ENCODE results near the gene EVL. TPM values are rescaled to one million over a fixed set of nuclear protein-coding genes. Genes with fewer than 3 reads are reported as not detected.

Gene EVL
- total RNA-seq, 2 experiments from 2014 or later = 206 to 298 TPM

GRCh38 chr14:100191584-100192249 is 126.5 kb downstream of the EVL start:
- ChIA-PET POLR2A (interaction anchor here (0.7 to 1.5 kb wide), 4 partner anchors 18 to 210 kb away, joined by 3 to 4 read pairs (median 3); no protein-coding TSS in a partner anchor), CTCF (ENCODE audit: unreplicated experiment) (interaction anchor here (0.6 to 1.5 kb wide), 3 partner anchors 104 to 134 kb away, joined by 4 to 5 read pairs (median 4); partner anchors contain the start of gene EVL)
- Histone ChIP-seq H4K20me1 (ENCODE audit: insufficient read depth, low read length) (no peaks in the 10 kb centered on the region), H3K9me2 (ENCODE audit: insufficient read depth, low read length) (no peaks in the 10 kb centered on the region), H2AFZ (ENCODE audit: low read length) (peak overlapping the region; percentile 87; the same call in 1 of the 2 replicates), H3K9me3 (ENCODE audit: low read length) (no peaks in the 10 kb centered on the region), H3K4me2 (ENCODE audit: low read length) (peak overlapping the region; percentile 90), H3K4me3 (ENCODE audit: low read depth, low read length, poor library complexity, severe bottlenecking) (peak overlapping the region; percentile 65), H3K36me3 (ENCODE audit: insufficient read depth, low read length) (no peaks in the 10 kb centered on the region), H3K4me1 (ENCODE audit: insufficient read depth, low read length, poor library complexity, severe bottlenecking) (peaks cover 17% of the 10 kb centered on the region), H3K27ac (ENCODE audit: low read depth, low read length, poor library complexity, severe bottlenecking) (no peak overlapping the region), H3K79me2 (ENCODE audit: insufficient read depth, low read depth, low read length) (no peaks in the 10 kb centered on the region)
- intact Hi-C loops (cut with micrococcal nuclease; ENCODE audit: unreplicated experiment) = loop anchor here (2.0 kb wide), 4 partner anchors 23 to 135 kb away; partner anchors contain the start of gene EVL
- no TSS peak for BruUV-seq (replicated peaks)
- no peak for DNase-seq (ENCODE audit: low spot score)
- TF ChIP-seq CTCF (conservative IDR thresholded peaks at IDR 0.05; ENCODE audit: low read length) = no peak
- no peak for TF ChIP-seq EZH2phosphoT487 (IDR thresholded peaks at IDR 0.05; ENCODE audit: borderline replicate concordance, low read depth, low read length)

GRCh38 chr14:100192250-100192671 is 127.0 kb downstream of the EVL start:
- H3K4me2 ChIP-seq (ENCODE audit: low read length) = peak overlapping the region; percentile 90
- H3K9me2 ChIP-seq (ENCODE audit: insufficient read depth, low read length) = no peaks in the 10 kb centered on the region
- peak overlapping the region; percentile 31 for H3K27ac ChIP-seq (ENCODE audit: low read depth, low read length, poor library complexity, severe bottlenecking)
- TF ChIP-seq EZH2phosphoT487 (IDR thresholded peaks at IDR 0.05; ENCODE audit: borderline replicate concordance, low read depth, low read length) (no peak), CTCF (conservative IDR thresholded peaks at IDR 0.05; ENCODE audit: low read length) (no peak)
- DNase-seq (ENCODE audit: low spot score) = no peak
- no peaks in the 10 kb centered on the region for H3K36me3 ChIP-seq (ENCODE audit: insufficient read depth, low read length)
- peak overlapping the region; percentile 87 for H2AFZ ChIP-seq (ENCODE audit: low read length)
- peak overlapping the region; percentile 65 for H3K4me3 ChIP-seq (ENCODE audit: low read depth, low read length, poor library complexity, severe bottlenecking)
- no peaks in the 10 kb centered on the region for H3K79me2 ChIP-seq (ENCODE audit: insufficient read depth, low read depth, low read length)
- ChIA-PET POLR2A (interaction anchor here (0.7 to 1.6 kb wide), 5 partner anchors 26 to 44 kb away, joined by 3 to 7 read pairs (median 4); partner anchors contain the start of gene DEGS2), CTCF (ENCODE audit: unreplicated experiment) (interaction anchor here (0.6 to 1.5 kb wide), 6 partner anchors 20 to 135 kb away, joined by 4 to 9 read pairs (median 4); partner anchors contain the start of gene EVL)
- H3K9me3 ChIP-seq (ENCODE audit: low read length) = no peaks in the 10 kb centered on the region
- TSS peak; percentile 88 for BruUV-seq (replicated peaks)
- H4K20me1 ChIP-seq (ENCODE audit: insufficient read depth, low read length) = no peaks in the 10 kb centered on the region
- H3K4me1 ChIP-seq (ENCODE audit: insufficient read depth, low read length, poor library complexity, severe bottlenecking) = peaks cover 17% of the 10 kb centered on the region
- intact Hi-C loops (cut with micrococcal nuclease; ENCODE audit: unreplicated experiment) = loop anchor here (2.0 kb wide), 4 partner anchors 23 to 135 kb away; partner anchors contain the start of gene EVL
